Lower lobe of right lung (tissue), 2 donors: Measurements from ENCODE around the gene GYPC. TPM values are rescaled to one million over a fixed set of nuclear protein-coding genes. Genes with fewer than 3 reads are reported as not detected.

Experiments used
- ATAC-seq, 2 donors: fragments of 200-7000 bp; cut with Tn5 transposase; one replicate each; pipeline ENCODE4 v1.9.1; 2020 to 2022; ENCODE audit warnings: mild to moderate bottlenecking in 2 of 2, moderate library complexity in 2 of 2
- DNase-seq: peaks from one replicate; pipeline ENCODE4 v3.0.0-alpha.2; 2020
- H3K27ac ChIP-seq: fragments of 200-600 bp; one replicate; pipeline ENCODE4 v1.8.0; 2022
- H3K27me3 ChIP-seq: fragments of 200-600 bp; one replicate; pipeline ENCODE4 v1.8.0; 2022; ENCODE audit warnings: low read depth
- H3K36me3 ChIP-seq: fragments of 200-600 bp; one replicate; pipeline ENCODE4 v1.8.0; 2022; ENCODE audit warnings: mild to moderate bottlenecking
- H3K4me1 ChIP-seq: fragments of 200-600 bp; one replicate; pipeline ENCODE4 v1.8.0; 2022
- H3K4me3 ChIP-seq: fragments of 200-600 bp; one replicate; pipeline ENCODE4 v1.8.0; 2022; ENCODE audit warnings: mild to moderate bottlenecking
- H3K9me3 ChIP-seq: fragments of 200-600 bp; one replicate; pipeline ENCODE4 v1.8.0; 2022
- intact Hi-C: fragments of 100-400 bp; cut with DNase I; formaldehyde crosslinking; loops from one replicate; pipeline ENCODE4 v1.11.0; 2022
- total RNA-seq: library from RNA; stranded (reverse); fragmentation: NEBNext Ultra II Directional; extraction: Animal tissue kit (Norgen Biotek cat#: 25700); gene quantifications from one replicate; pipeline ENCODE4 v1.2.1, GENCODE V29; 2021
- TF ChIP-seq, protein P1 (sequence below): fragments of 200-600 bp; IDR thresholded peaks from one replicate; pipeline ENCODE4 v1.8.0; 2022; ENCODE audit warnings: antibody characterized with exemption, mild to moderate bottlenecking
- donor health status: DM: no; HTN: yes; CAD: no; lungs with severe emphysema.

Gene GYPC
- total RNA-seq, 1 donor from 2014 or later: 92.6 TPM

DNA sequence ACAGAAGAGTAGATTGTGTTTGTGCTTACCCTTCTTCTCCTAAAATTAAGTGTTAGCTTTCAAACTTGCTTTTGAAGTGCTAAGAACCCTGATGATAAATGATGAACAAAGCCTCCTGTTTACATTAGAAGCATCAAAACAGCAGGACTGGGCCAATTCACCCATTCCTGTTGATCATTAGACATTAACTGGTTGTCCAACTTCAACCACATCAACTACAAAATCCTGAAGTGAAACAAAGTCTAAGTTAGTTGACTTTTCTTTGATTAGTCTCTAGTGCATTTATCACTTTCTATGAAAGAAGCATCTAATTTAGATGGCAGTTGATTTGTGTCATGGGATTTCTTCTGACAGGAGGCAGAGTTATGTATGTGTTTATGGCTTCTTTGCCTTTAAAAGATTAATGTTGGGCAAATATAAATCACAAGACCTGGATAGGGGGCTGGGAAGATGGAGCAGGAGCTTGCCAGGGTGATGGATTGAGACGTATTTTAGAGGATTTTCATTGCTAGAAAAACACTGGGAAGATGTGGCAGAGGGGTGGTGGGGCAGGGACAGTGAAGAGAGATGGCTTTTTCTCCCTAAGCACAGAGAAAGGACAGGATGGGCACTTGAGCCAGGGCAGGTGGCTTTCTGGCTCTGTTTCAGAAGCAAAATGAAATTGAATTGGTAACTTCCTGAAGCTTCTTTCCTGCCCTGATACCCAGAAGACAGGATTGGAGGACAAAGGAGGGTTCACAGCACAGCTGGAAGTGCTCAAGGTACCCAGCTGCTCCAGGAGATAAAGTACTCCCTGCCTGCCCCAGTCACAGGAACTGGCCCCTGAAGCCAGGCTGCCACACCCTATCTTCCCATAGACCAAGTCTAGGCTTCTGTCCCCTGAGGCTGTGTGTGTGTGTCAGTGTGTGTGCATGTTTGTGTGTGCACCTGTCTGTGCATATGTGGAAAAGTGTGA lies 20.5 kb downstream of the GYPC start:
- intact Hi-C loops: no loop called here
- no peak for DNase-seq
- H3K4me3 ChIP-seq: no peak overlapping the region
- H3K9me3 ChIP-seq: peaks cover 15% of the 10 kb centered on the region
- H3K4me1 ChIP-seq: no peaks in the 10 kb centered on the region
- H3K36me3 ChIP-seq: peaks cover 5% of the 10 kb centered on the region
- ATAC-seq: no peak
- TF ChIP-seq, protein P1, sequence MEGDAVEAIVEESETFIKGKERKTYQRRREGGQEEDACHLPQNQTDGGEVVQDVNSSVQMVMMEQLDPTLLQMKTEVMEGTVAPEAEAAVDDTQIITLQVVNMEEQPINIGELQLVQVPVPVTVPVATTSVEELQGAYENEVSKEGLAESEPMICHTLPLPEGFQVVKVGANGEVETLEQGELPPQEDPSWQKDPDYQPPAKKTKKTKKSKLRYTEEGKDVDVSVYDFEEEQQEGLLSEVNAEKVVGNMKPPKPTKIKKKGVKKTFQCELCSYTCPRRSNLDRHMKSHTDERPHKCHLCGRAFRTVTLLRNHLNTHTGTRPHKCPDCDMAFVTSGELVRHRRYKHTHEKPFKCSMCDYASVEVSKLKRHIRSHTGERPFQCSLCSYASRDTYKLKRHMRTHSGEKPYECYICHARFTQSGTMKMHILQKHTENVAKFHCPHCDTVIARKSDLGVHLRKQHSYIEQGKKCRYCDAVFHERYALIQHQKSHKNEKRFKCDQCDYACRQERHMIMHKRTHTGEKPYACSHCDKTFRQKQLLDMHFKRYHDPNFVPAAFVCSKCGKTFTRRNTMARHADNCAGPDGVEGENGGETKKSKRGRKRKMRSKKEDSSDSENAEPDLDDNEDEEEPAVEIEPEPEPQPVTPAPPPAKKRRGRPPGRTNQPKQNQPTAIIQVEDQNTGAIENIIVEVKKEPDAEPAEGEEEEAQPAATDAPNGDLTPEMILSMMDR: no peak
- no peaks in the 10 kb centered on the region for H3K27me3 ChIP-seq
- H3K27ac ChIP-seq: no peak overlapping the region

DNA sequence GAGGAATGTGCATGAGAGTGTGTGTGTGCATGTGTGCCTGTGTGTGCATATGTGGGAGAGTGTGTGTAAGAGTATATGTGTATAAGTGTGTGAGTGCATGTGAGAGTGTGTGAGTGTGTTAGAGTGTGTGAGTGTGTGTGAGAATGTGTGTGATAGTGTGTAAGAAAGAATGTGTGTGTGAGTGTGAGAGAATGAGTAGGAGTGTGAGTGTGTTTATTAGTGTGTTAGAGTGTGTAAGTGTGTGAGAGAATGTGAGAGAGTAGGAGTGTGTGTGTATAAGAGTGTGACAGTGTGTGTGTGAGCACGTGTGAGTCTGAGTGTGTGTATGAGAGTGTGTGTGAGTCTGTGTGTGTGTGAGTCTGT lies 21.2 kb downstream of the GYPC start:
- TF ChIP-seq, protein P1: no peak

DNA sequence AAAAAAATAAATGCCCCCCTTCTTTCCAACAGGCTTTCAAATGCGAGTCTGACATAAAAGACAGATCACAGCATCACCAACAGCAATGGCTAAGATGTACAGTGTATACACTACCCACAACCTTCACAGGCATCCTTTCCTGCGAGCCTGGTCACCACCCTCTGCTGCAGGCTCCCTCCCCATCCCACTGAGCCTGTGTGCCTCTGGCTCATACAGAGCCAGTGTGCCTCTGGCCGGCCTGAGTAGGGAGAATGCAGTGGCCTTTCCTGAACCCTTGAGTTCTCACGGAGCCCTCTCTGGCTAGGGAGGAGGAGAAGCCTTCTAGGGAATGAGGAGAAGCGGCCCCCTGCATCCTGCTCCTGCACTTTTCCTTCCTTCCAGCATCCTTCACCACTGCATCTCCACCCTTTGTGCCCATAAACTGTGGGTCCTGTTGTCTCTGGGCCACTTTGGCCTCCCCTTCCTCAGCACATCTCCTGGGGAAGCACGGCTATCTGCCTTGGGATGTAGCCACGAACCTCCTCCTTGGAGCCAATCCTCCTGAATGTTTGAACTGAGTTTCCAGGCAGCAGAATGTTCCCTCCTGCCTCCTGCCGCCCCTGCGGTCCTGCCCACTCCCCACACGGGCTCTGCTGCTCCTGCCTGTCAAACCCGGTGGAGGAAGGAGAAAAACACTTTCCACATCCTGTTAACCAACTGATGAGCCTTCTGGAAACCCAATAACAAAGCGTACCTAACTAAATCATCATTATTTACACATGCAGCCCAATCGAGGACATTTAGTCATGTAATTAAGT lies 22.5 kb downstream of the GYPC start:
- peaks cover under 1% of the 10 kb centered on the region for H3K36me3 ChIP-seq
- ATAC-seq: no peak
- no peaks in the 10 kb centered on the region for H3K4me1 ChIP-seq
- no peak overlapping the region for H3K4me3 ChIP-seq
- intact Hi-C loops: no loop called here
- TF ChIP-seq, protein P1: no peak
- H3K9me3 ChIP-seq: peaks cover 15% of the 10 kb centered on the region
- no peak overlapping the region for H3K27ac ChIP-seq
- no peaks in the 10 kb centered on the region for H3K27me3 ChIP-seq
- no peak for DNase-seq

More for the DNA sequence above, 21.2 kb downstream of the GYPC start:
- no peaks in the 10 kb centered on the region for H3K4me1 ChIP-seq
- H3K4me3 ChIP-seq: no peak overlapping the region
- no peaks in the 10 kb centered on the region for H3K27me3 ChIP-seq
- peaks cover 15% of the 10 kb centered on the region for H3K9me3 ChIP-seq
- no peak overlapping the region for H3K27ac ChIP-seq
- no peak for ATAC-seq
- peaks cover 5% of the 10 kb centered on the region for H3K36me3 ChIP-seq
- intact Hi-C loops: no loop called here
- no peak for DNase-seq

DNA sequence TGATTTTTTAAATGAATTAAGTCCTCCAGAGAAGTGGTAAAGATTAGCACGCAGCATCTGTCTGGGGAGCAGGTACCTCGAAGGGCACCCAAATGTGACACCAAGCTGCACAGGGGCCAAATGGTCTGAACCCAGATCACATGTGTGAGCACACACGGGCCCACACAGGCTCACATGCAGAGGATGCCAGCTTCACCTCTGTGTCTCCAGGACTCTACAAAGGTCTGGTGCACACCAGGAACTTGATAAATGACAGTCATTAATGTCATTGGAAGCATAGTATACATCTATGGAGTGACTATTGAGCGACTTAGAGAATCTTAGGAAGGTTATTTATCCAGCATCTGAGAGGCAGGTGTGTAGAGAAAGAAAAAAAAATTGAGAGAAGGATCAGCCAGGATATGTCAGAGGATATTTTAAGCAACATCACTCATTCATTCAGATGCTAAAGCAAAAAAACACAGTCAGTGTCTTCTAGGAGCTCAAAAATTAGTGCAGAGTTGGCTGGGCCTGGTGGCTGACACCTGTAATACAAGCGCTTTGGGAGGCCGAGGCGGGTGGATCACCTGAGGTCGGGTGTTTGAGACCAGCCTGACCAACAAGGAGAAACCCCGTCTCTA lies 23.2 kb downstream of the GYPC start:
- ATAC-seq (no peak), DNase-seq (no peak)
- Histone ChIP-seq H3K4me3 (no peak overlapping the region), H3K36me3 (no peaks in the 10 kb centered on the region), H3K4me1 (no peaks in the 10 kb centered on the region), H3K9me3 (peaks cover 15% of the 10 kb centered on the region), H3K27ac (no peak overlapping the region), H3K27me3 (no peaks in the 10 kb centered on the region)
- TF ChIP-seq, protein P1: no peak
- intact Hi-C loops: no loop called here

DNA sequence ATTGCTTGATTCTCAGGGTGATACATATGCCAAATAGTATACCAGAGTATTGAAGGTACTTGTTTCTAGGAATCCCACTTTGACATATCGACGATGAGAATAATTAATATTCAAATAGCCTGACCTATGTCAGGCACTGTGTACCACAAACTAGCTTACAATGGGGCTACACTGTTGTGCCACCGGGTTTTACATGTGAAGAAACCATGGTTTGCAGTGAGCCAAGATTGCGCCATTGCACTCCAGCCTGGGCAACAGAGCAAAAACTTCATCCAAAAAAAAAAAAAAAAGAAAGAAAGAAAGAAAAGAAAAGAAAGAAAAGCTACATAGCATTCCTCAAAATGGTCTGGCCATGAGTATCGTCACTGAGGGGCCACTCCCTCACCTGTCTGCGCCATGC lies 25.5 kb downstream of the GYPC start:
- intact Hi-C loops: no loop called here

More for the DNA sequence above, 25.5 kb downstream of the GYPC start:
- Histone ChIP-seq H3K27ac (no peak overlapping the region), H3K27me3 (no peaks in the 10 kb centered on the region), H3K4me3 (no peak overlapping the region), H3K4me1 (no peaks in the 10 kb centered on the region), H3K36me3 (no peaks in the 10 kb centered on the region), H3K9me3 (no peaks in the 10 kb centered on the region)
- TF ChIP-seq, protein P1: no peak
- no peak for DNase-seq
- ATAC-seq: no peak
